Mesothelial cell of epicardium (in vitro differentiated cells): ENCODE measurements around the gene HEXIM2. TPM values are rescaled to one million over a fixed set of nuclear protein-coding genes. Genes with fewer than 3 reads are reported as not detected.
A peak's percentile ranks its signal among the peaks of the same experiment; 100 is the strongest.
"Not testable (repeated sequence)": the region's sequence is repeated elsewhere in the genome, so short reads cannot be mapped to it uniquely, and the experiment has no call there.

Experiments
- DNase-seq, 2 experiments: peaks; one replicate each; pipeline ENCODE4 v3.0.0; 2021; ENCODE audit warnings: low spot score in 2 of 2; ENCODE audit not compliant: unreplicated experiment in 2 of 2
- H3K27ac Mint-ChIP-seq: 2 replicates; pipeline ENCODE4 v1.8.0; 2021; ENCODE audit warnings: mixed read lengths
- H3K27me3 Mint-ChIP-seq: 2 replicates; pipeline ENCODE4 v1.8.0; 2021; ENCODE audit warnings: low read depth, mixed read lengths
- H3K36me3 Mint-ChIP-seq: 2 replicates; pipeline ENCODE4 v1.8.0; 2021; ENCODE audit warnings: mixed read lengths
- H3K4me1 Mint-ChIP-seq: 2 replicates; pipeline ENCODE4 v1.8.0; 2021; ENCODE audit warnings: mixed read lengths
- H3K4me3 Mint-ChIP-seq: 2 replicates; pipeline ENCODE4 v1.8.0; 2021; ENCODE audit warnings: mild to moderate bottlenecking, moderate library complexity, mixed read lengths
- H3K9me3 Mint-ChIP-seq: 2 replicates; pipeline ENCODE4 v1.8.0; 2021; ENCODE audit warnings: mixed read lengths
- CTCF ChIP-seq: fragments of 200-600 bp; sonication (generic); IDR thresholded peaks from one replicate; pipeline ENCODE4 v1.5.0; 2021; ENCODE audit warnings: antibody characterized with exemption; ENCODE audit not compliant: unreplicated experiment
- total RNA-seq: library from RNA; stranded (reverse); gene quantifications from 3 replicates; pipeline ENCODE4 v1.2.1, GENCODE V29; 2021

Gene HEXIM2
- total RNA-seq, 1 donor from 2014 or later = 6.5 TPM

GRCh38 chr17:45123930-45124796, 37.5 kb upstream of the HEXIM2 start:
- H3K4me1 Mint-ChIP-seq = peaks cover 23% of the 10 kb centered on the region
- H3K36me3 Mint-ChIP-seq = no peaks in the 10 kb centered on the region
- H3K4me3 Mint-ChIP-seq = no peak overlapping the region
- TF ChIP-seq CTCF = no peak
- H3K27me3 Mint-ChIP-seq = no peaks in the 10 kb centered on the region
- H3K27ac Mint-ChIP-seq = peak overlapping the region; percentile 34
- no peaks in the 10 kb centered on the region for H3K9me3 Mint-ChIP-seq
- DNase-seq = no peak

- not testable (repeated sequence) for DNase-seq, H3K9me3 Mint-ChIP-seq, H3K36me3 Mint-ChIP-seq, H3K4me3 Mint-ChIP-seq, H3K27me3 Mint-ChIP-seq
- Mint-ChIP-seq H3K4me1 (peaks cover 29% of the 10 kb centered on the region), H3K27ac (peak overlapping the region; percentile 34)
Observed at GRCh38 chr17:45124797-45125122, 36.9 kb upstream of the HEXIM2 start.

GRCh38 chr17:45125509-45125908, 36.2 kb upstream of the HEXIM2 start:
- H3K4me1 Mint-ChIP-seq = peaks cover 34% of the 10 kb centered on the region

DNA sequence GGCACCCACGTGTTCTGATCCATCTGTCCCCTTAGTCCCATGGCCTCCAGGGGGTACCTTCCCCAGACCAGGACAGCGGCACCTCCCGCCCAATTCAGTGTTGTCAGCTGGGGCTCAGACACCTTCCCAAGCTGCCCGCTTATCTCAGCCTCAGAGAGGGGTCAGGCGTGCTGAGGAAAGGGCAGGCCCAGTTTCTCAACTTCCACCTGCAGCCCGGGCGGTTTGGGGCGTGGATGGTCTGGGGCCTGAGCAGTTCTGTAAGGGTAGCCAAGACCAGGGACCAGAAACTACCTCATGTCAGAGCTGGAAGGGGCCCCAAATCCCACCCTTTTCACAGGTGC, 34.5 kb upstream of the HEXIM2 start:
- Mint-ChIP-seq H3K27ac (peak overlapping the region; percentile 97), H3K36me3 (no peaks in the 10 kb centered on the region), H3K27me3 (no peaks in the 10 kb centered on the region), H3K4me1 (peaks cover 44% of the 10 kb centered on the region), H3K4me3 (no peak overlapping the region), H3K9me3 (no peaks in the 10 kb centered on the region)
- DNase-seq = no peak
- no peak for TF ChIP-seq CTCF

More at GRCh38 chr17:45125509-45125908, 36.2 kb upstream of the HEXIM2 start:
- DNase-seq = no peak
- no peak overlapping the region for H3K4me3 Mint-ChIP-seq
- TF ChIP-seq CTCF = no peak
- H3K27me3 Mint-ChIP-seq = no peaks in the 10 kb centered on the region
- no peaks in the 10 kb centered on the region for H3K9me3 Mint-ChIP-seq
- H3K36me3 Mint-ChIP-seq = no peaks in the 10 kb centered on the region
- no peak overlapping the region for H3K27ac Mint-ChIP-seq

DNA sequence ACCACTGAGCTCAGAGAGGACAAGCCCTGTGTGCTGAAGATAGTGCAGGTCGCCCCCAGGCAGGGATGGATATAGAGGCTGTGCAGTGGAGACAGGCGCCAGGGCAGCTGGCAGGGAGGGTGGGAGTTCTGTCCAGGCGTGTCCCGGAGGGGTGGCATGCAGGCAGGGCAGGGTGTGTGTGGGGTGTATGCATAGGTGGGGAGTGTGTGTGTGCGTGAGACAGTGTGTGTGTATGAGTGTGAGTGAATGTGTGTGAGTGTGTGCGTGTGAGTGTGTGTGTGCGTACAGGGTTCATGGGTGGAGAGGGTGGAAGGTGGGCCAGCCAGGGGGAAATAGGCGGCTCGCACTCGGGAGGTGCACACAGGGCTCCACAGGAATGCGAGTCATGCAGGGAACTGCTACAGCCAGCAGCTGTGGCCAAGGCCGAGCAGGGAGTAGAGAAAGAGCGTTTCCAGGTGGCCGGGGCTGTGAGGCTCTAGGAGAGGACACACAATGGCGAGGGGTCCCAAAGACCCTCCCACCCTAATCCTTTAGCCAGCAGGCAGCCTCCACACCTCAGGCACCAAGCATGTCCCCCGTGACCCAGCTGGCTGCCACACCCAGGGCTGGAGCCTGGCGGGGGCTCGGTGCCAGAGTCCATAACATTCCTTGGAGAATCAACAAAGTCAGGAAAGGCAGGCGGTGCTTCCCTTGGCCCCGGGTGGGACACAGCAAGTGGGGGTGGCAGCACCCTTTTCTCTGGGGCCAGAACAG, 34.0 kb upstream of the HEXIM2 start:
- TF ChIP-seq CTCF = no peak
- H3K4me3 Mint-ChIP-seq = peak overlapping the region; percentile 14
- DNase-seq = no peak
- H3K4me1 Mint-ChIP-seq = peaks cover 44% of the 10 kb centered on the region
- H3K36me3 Mint-ChIP-seq = no peaks in the 10 kb centered on the region
- no peaks in the 10 kb centered on the region for H3K27me3 Mint-ChIP-seq
- H3K9me3 Mint-ChIP-seq = no peaks in the 10 kb centered on the region
- peak overlapping the region; percentile 97 for H3K27ac Mint-ChIP-seq

- no peaks in the 10 kb centered on the region for H3K9me3 Mint-ChIP-seq
- H3K4me3 Mint-ChIP-seq = no peak overlapping the region
- no peaks in the 10 kb centered on the region for H3K36me3 Mint-ChIP-seq
- no peaks in the 10 kb centered on the region for H3K27me3 Mint-ChIP-seq
- no peak for DNase-seq
- H3K27ac Mint-ChIP-seq = peak overlapping the region; percentile 97
- H3K4me1 Mint-ChIP-seq = peaks cover 44% of the 10 kb centered on the region
- no peak for TF ChIP-seq CTCF
Observed at GRCh38 chr17:45128331-45128730, 33.3 kb upstream of the HEXIM2 start.
